Gastroesophageal sphincter (tissue), 4 donors: ENCODE measurements around the gene GPX6. TPM values are rescaled to one million over a fixed set of nuclear protein-coding genes. Genes with fewer than 3 reads are reported as not detected.

Experiments used
- ATAC-seq: fragments of 150-250 bp; one replicate; pipeline ENCODE4 v1.9.1; 2016; ENCODE audit warnings: mild to moderate bottlenecking, moderate library complexity
- H3K27ac ChIP-seq, 4 donors: fragments of 200-600 bp; sonication (generic) in 3 of 4; 1 replicate in 3 of 4; 2 replicates in 1 of 4; pipeline ENCODE4 v1.5.1; 2016 to 2019
- H3K27me3 ChIP-seq: fragments of 200-600 bp; sonication (generic); one replicate; pipeline ENCODE4 v1.5.1; 2019
- H3K36me3 ChIP-seq, 2 donors: fragments of 200-600 bp; sonication (generic); one replicate each; pipeline ENCODE4 v1.5.1; 2019; ENCODE audit warnings: control low read depth in 1 of 2
- H3K4me1 ChIP-seq, 3 donors: fragments of 200-600 bp; sonication (generic); 1 replicate in 2 of 3; 2 replicates in 1 of 3; pipeline ENCODE4 v1.5.1; 2016 to 2019; ENCODE audit warnings: control low read depth in 2 of 3
- H3K4me3 ChIP-seq, 2 donors: fragments of 200-600 bp; sonication (generic); one replicate each; pipeline ENCODE4 v1.5.1; 2019; ENCODE audit warnings: mild to moderate bottlenecking in 1 of 2, moderate library complexity in 1 of 2
- H3K9me3 ChIP-seq, 3 donors: fragments of 200-600 bp; sonication (generic); one replicate each; pipeline ENCODE4 v1.5.1; 2017 to 2019; ENCODE audit warnings: control low read depth in 2 of 3
- CTCF ChIP-seq, 4 experiments: fragments of 200-600 bp in 2 of 4; fragments of 450-650 bp in 2 of 4; sonication (generic) in 1 of 4; IDR thresholded peaks; one replicate each; pipeline ENCODE4 v1.5.1; 2017 to 2019; ENCODE audit warnings: antibody characterized with exemption in 4 of 4, mild to moderate bottlenecking in 2 of 4, moderate library complexity in 2 of 4
- EP300 ChIP-seq: sonication (generic); formaldehyde crosslinking; IDR thresholded peaks from one replicate; pipeline ENCODE4 v1.6.1; 2017; ENCODE audit warnings: antibody characterized with exemption, mild to moderate bottlenecking
- POLR2A ChIP-seq, 2 donors: fragments of 450-650 bp; IDR thresholded peaks; one replicate each; pipeline ENCODE4 v1.6.1; 2017; ENCODE audit warnings: antibody characterized with exemption in 2 of 2, mild to moderate bottlenecking in 2 of 2, moderate library complexity in 1 of 2
- POLR2AphosphoS5 ChIP-seq: sonication (generic); formaldehyde crosslinking; IDR thresholded peaks from one replicate; pipeline ENCODE4 v1.6.1; 2017; ENCODE audit warnings: antibody characterized with exemption
- WGBS, 2 donors: methylation state at CpG; one replicate each; pipeline ENCODE4 v1.1.5; 2018; ENCODE audit warnings: low coverage in 1 of 2; 5-methylcytosine and 5-hydroxymethylcytosine counted together
- total RNA-seq, 4 donors: library from RNA; depleted of rRNA; stranded (reverse); fragments of >200 nt; gene quantifications; one replicate each; pipeline ENCODE4 v1.1.0, GENCODE V29; 2016

GPX6 gene
- total RNA-seq, 4 donors from 2014 or later = not detected

- Histone ChIP-seq H3K4me1 (no peaks in the 10 kb centered on the region), H3K27ac (no peak overlapping the region), H3K9me3 (peaks cover 0 to 7% (median 0%) of the 10 kb centered on the region in 3 donors), H3K4me3 (no peak overlapping the region), H3K36me3 (no peaks in the 10 kb centered on the region), H3K27me3 (peaks cover 65% of the 10 kb centered on the region)
- no peak for ATAC-seq
- WGBS, 2 donors = 76 to 79% methylated on average over 7 of the region's 7 CpGs
- TF ChIP-seq POLR2AphosphoS5 = no peak
- no peak for TF ChIP-seq CTCF (IDR thresholded peaks at IDR 0.05)
- TF ChIP-seq POLR2A (IDR thresholded peaks at IDR 0.05) = no peak
- TF ChIP-seq EP300 = no peak
Observed at GRCh38 chr6:28468056-28468455, 47.5 kb downstream of the GPX6 start.

GRCh38 chr6:28462401-28462800 is 53.2 kb downstream of the GPX6 start:
- H3K9me3 ChIP-seq = no peaks in the 10 kb centered on the region
- H3K27ac ChIP-seq = no peak overlapping the region
- H3K4me1 ChIP-seq = no peaks in the 10 kb centered on the region
- H3K27me3 ChIP-seq = peaks cover 67% of the 10 kb centered on the region
- 37 to 44% methylated on average over 2 of the region's 2 CpGs for WGBS, 2 donors
- no peak for ATAC-seq
- no peak overlapping the region for H3K4me3 ChIP-seq
- no peak for TF ChIP-seq POLR2AphosphoS5
- no peak for TF ChIP-seq POLR2A (IDR thresholded peaks at IDR 0.05)
- TF ChIP-seq CTCF (IDR thresholded peaks at IDR 0.05) = no peak
- TF ChIP-seq EP300 = no peak
- no peaks in the 10 kb centered on the region for H3K36me3 ChIP-seq

GRCh38 chr6:28458568-28458967 is 57.0 kb downstream of the GPX6 start:
- Histone ChIP-seq H3K36me3 (no peaks in the 10 kb centered on the region), H3K4me3 (no peak overlapping the region), H3K27ac (no peak overlapping the region), H3K4me1 (no peaks in the 10 kb centered on the region), H3K27me3 (peaks cover 70% of the 10 kb centered on the region), H3K9me3 (no peaks in the 10 kb centered on the region)
- WGBS, 2 donors = 38 to 61% methylated on average over 1 of the region's 1 CpG
- ATAC-seq = no peak
- TF ChIP-seq POLR2AphosphoS5 (no peak), CTCF (IDR thresholded peaks at IDR 0.05) (no peak), POLR2A (IDR thresholded peaks at IDR 0.05) (no peak), EP300 (no peak)

Other genes with a start within 250 kb of the GPX6 start
- gene ZSCAN26, start 248.7 kb downstream of the GPX6 start, total RNA-seq = 10 to 100 TPM; 17.9 to 27.1 (median 24.5) TPM
- gene PGBD1, start 234.2 kb downstream of the GPX6 start, total RNA-seq = 1 to 10 TPM; 6.5 to 7.7 (median 7.2) TPM
- gene ZSCAN31, start 179.6 kb downstream of the GPX6 start, total RNA-seq = 10 to 100 TPM; 14.9 to 32.0 (median 24.8) TPM
- gene ZKSCAN3, start 165.8 kb downstream of the GPX6 start, total RNA-seq = 1 to 10 TPM; 4.4 to 9.8 (median 6.9) TPM
- gene ZSCAN12, start 116.0 kb downstream of the GPX6 start, total RNA-seq = 1 to 10 TPM; 5.6 to 8.6 (median 6.0) TPM
- 1 to 10 TPM; 2.6 to 8.1 (median 2.8) TPM for gene ZSCAN23, start 72.3 kb downstream of the GPX6 start, total RNA-seq
- not detected for gene GPX5, start 10.1 kb upstream of the GPX6 start, total RNA-seq